IMR-90 (cell line): Measurements from ENCODE around the gene MBOAT1. TPM values are rescaled to one million over a fixed set of nuclear protein-coding genes. Genes with fewer than 3 reads are reported as not detected.

Source experiments
- ATAC-seq: fragments of 200-7000 bp; cut with Tn5 transposase; 2 replicates; pipeline ENCODE4 v1.9.1; 2020; ENCODE audit warnings: low read depth, mild to moderate bottlenecking, moderate library complexity
- BruUV-seq: library from RNA; stranded (reverse); fragments of 400-500 nt; replicated peaks from 2 replicates; lab custom pipeline; 2021; lab: Mats Ljungman, UMichigan
- CTCF ChIA-PET: fragments of 300-600 bp; formaldehyde crosslinking; extraction: SDS; loops from one replicate; lab custom pipeline; 2021; ENCODE audit warnings: antibody characterized with exemption; lab: Yijun Ruan, JAX
- POLR2A ChIA-PET: fragments of 300-600 bp; sonication (Branson Sonifier 250); formaldehyde crosslinking; loops from one replicate; lab custom pipeline; 2022; ENCODE audit warnings: antibody characterized with exemption; ENCODE audit not compliant: unreplicated experiment; lab: Charles Lee
- DNase-seq: peaks from one replicate; pipeline ENCODE4 v3.0.0; 2013
- H2AFZ ChIP-seq: replicated peaks from 2 replicates; pipeline ENCODE3; 2013; ENCODE audit warnings: low read length, mild to moderate bottlenecking; ENCODE audit not compliant: poor library complexity
- H2AK5ac ChIP-seq: 2 replicates; pipeline ENCODE4 v1.6.1; 2013; ENCODE audit warnings: low read depth, low read length, inconsistent platforms
- H2AK9ac ChIP-seq: replicated peaks from 2 replicates; pipeline ENCODE3; 2013; ENCODE audit warnings: mild to moderate bottlenecking, low read depth, low read length, moderate library complexity; ENCODE audit not compliant: poor library complexity
- H2BK120ac ChIP-seq: 2 replicates; pipeline ENCODE4 v1.6.1; 2013; ENCODE audit warnings: low read depth, low read length, inconsistent platforms
- H2BK15ac ChIP-seq: 3 replicates; pipeline ENCODE4 v1.6.1; 2013; ENCODE audit warnings: low read depth, low read length, inconsistent platforms
- H2BK20ac ChIP-seq: 2 replicates; pipeline ENCODE4 v1.6.1; 2013; ENCODE audit warnings: low read depth, mild to moderate bottlenecking, inconsistent platforms, low read length, moderate library complexity
- H2BK5ac ChIP-seq: 2 replicates; pipeline ENCODE4 v1.6.1; 2013; ENCODE audit warnings: mild to moderate bottlenecking, low read depth, low read length, inconsistent platforms; ENCODE audit not compliant: poor library complexity, severe bottlenecking
- H3K14ac ChIP-seq: replicated peaks from 2 replicates; pipeline ENCODE4 v1.6.1; 2013; ENCODE audit warnings: low read depth, low read length, inconsistent platforms
- H3K18ac ChIP-seq: 2 replicates; pipeline ENCODE4 v1.6.1; 2013; ENCODE audit warnings: low read depth, low read length, control low read depth
- H3K23ac ChIP-seq: 2 replicates; pipeline ENCODE4 v1.6.1; 2013; ENCODE audit warnings: low read depth, low read length, inconsistent platforms
- H3K27ac ChIP-seq: 2 replicates; pipeline ENCODE4 v1.5.1; 2013; ENCODE audit warnings: mild to moderate bottlenecking, control low read depth, low read length; ENCODE audit not compliant: insufficient read depth
- H3K27me3 ChIP-seq: 2 replicates; pipeline ENCODE4 v1.6.1; 2013; ENCODE audit warnings: low read length; ENCODE audit not compliant: control insufficient read depth, insufficient read depth
- H3K36me3 ChIP-seq: 2 replicates; pipeline ENCODE4 v1.6.1; 2013; ENCODE audit warnings: low read length, mixed read lengths; ENCODE audit not compliant: control insufficient read depth, insufficient read depth
- H3K4ac ChIP-seq: 2 replicates; pipeline ENCODE4 v1.6.1; 2013; ENCODE audit warnings: low read depth, low read length, inconsistent platforms
- H3K4me1 ChIP-seq: 2 replicates; pipeline ENCODE4 v1.6.1; 2013; ENCODE audit warnings: low read length, mixed read lengths; ENCODE audit not compliant: control insufficient read depth, insufficient read depth
- H3K4me2 ChIP-seq: 2 replicates; pipeline ENCODE4 v1.6.1; 2013; ENCODE audit warnings: low read depth, mild to moderate bottlenecking, control low read depth, low read length, moderate library complexity
- H3K4me3 ChIP-seq: 2 replicates; pipeline ENCODE4 v1.5.1; 2013; ENCODE audit warnings: low read depth, mild to moderate bottlenecking, control low read depth, low read length, moderate library complexity; ENCODE audit not compliant: insufficient read depth
- H3K56ac ChIP-seq: 2 replicates; pipeline ENCODE4 v1.6.1; 2013; ENCODE audit warnings: low read length, inconsistent platforms; ENCODE audit not compliant: insufficient read depth; ENCODE audit errors: extremely low read depth
- H3K79me1 ChIP-seq, 2 experiments: 2 replicates each; pipeline ENCODE4 v1.6.1; 2013; ENCODE audit warnings: low read length in 2 of 2, inconsistent platforms in 1 of 2, low read depth in 1 of 2
- H3K9ac ChIP-seq: 2 replicates; pipeline ENCODE4 v1.6.1; 2013; ENCODE audit warnings: low read depth, low read length, control low read depth
- H3K9me1 ChIP-seq: 2 replicates; pipeline ENCODE4 v1.6.1; 2013; ENCODE audit warnings: low read length, inconsistent platforms; ENCODE audit not compliant: insufficient read depth
- H3K9me3 ChIP-seq: 2 replicates; pipeline ENCODE4 v1.6.1; 2013; ENCODE audit warnings: low read length; ENCODE audit not compliant: control insufficient read depth, insufficient read depth
- H4K20me1 ChIP-seq: 2 replicates; pipeline ENCODE4 v1.6.1; 2013; ENCODE audit warnings: low read length, inconsistent platforms; ENCODE audit not compliant: insufficient read depth
- H4K5ac ChIP-seq: 2 replicates; pipeline ENCODE4 v1.6.1; 2013; ENCODE audit warnings: mild to moderate bottlenecking, low read depth, low read length, control low read depth
- H4K8ac ChIP-seq, 2 experiments: 2 replicates each; pipeline ENCODE4 v1.6.1; 2013; ENCODE audit warnings: low read depth in 2 of 2, low read length in 2 of 2, control low read depth in 1 of 2, inconsistent platforms in 1 of 2
- H4K91ac ChIP-seq: 2 replicates; pipeline ENCODE4 v1.6.1; 2013; ENCODE audit warnings: low read depth, low read length, inconsistent platforms; ENCODE audit not compliant: insufficient read depth
- BHLHE40 ChIP-seq: fragments of 150-350 bp; IDR thresholded peaks from 2 replicates; pipeline ENCODE4 v1.6.1; 2016; ENCODE audit warnings: mild to moderate bottlenecking, low read depth, low read length
- CEBPB ChIP-seq: IDR thresholded peaks from 2 replicates; pipeline ENCODE4 v1.6.1; 2012; ENCODE audit warnings: low read depth, low read length, improper control_type of control experiment
- CHD1 ChIP-seq: IDR thresholded peaks from 2 replicates; pipeline ENCODE4 v1.6.1; 2012; ENCODE audit warnings: low read depth, low read length, improper control_type of control experiment
- MAFK ChIP-seq: IDR thresholded peaks from 2 replicates; pipeline ENCODE4 v1.6.1; 2012; ENCODE audit warnings: low read depth, low read length, improper control_type of control experiment
- MXI1 ChIP-seq: IDR thresholded peaks from 2 replicates; pipeline ENCODE4 v1.6.1; 2012; ENCODE audit warnings: low read depth, mild to moderate bottlenecking, low read length, moderate library complexity, borderline replicate concordance
- NFE2L2 ChIP-seq: fragments of 150-350 bp; IDR thresholded peaks from 2 replicates; pipeline ENCODE4 v1.6.1; 2016; ENCODE audit warnings: low read depth, mild to moderate bottlenecking, low read length
- POLR2A ChIP-seq: IDR thresholded peaks from 2 replicates; pipeline ENCODE4 v1.6.1; 2012; ENCODE audit warnings: mild to moderate bottlenecking, low read depth, low read length
- RAD21 ChIP-seq: IDR thresholded peaks from 2 replicates; pipeline ENCODE4 v1.6.1; 2012; ENCODE audit warnings: low read length, improper control_type of control experiment
- RCOR1 ChIP-seq: IDR thresholded peaks from 2 replicates; pipeline ENCODE4 v1.6.1; 2012; ENCODE audit warnings: mild to moderate bottlenecking, low read length, improper control_type of control experiment; ENCODE audit not compliant: insufficient replicate concordance
- SMC3 ChIP-seq: fragments of 150-350 bp; IDR thresholded peaks from 2 replicates; pipeline ENCODE4 v1.6.1; 2016; ENCODE audit warnings: low read depth, mild to moderate bottlenecking, antibody characterized with exemption, low read length, moderate library complexity
- USF2 ChIP-seq: fragments of 150-350 bp; IDR thresholded peaks from 2 replicates; pipeline ENCODE4 v1.6.1; 2017; ENCODE audit warnings: mild to moderate bottlenecking, antibody characterized with exemption, low read length, low read depth
- WGBS, 2 experiments: methylation state at CpG; one replicate each; pipeline versions ENCODE4 v1.1.5 to v1.1.7; 2013; ENCODE audit warnings: missing lambda C conversion rate in 2 of 2; ENCODE audit not compliant: insufficient read length in 1 of 2; ENCODE audit errors: extremely low coverage in 2 of 2; 5-methylcytosine and 5-hydroxymethylcytosine counted together
- dilution Hi-C: fragments of 300-500 bp; cut with HindIII; formaldehyde crosslinking; loops from one replicate; pipeline ENCODE4 v1.14.3; 2018; ENCODE audit warnings: low sequenced_read_pairs; ENCODE audit not compliant: unreplicated experiment
- in situ Hi-C: fragments of 300-500 bp; cut with MboI; formaldehyde crosslinking; loops from 3 replicates; pipeline ENCODE4 v1.14.3; 2019; ENCODE audit warnings: low sequenced_read_pairs, inconsistent platforms, mixed read lengths
- intact Hi-C: fragments of 100-400 bp; cut with micrococcal nuclease; formaldehyde crosslinking; loops from 2 replicates; pipeline ENCODE4 v1.10.0; 2022
- polyA plus RNA-seq, 3 experiments: library from polyadenylated mRNA; depleted of rRNA; stranded (reverse); fragments of >200 nt; gene quantifications; 2 replicates each; pipeline ENCODE4 v1.2.3, GENCODE V29; 2012; ENCODE audit warnings: low replicate concordance in 1 of 3
- total RNA-seq: library from RNA; depleted of rRNA; stranded (reverse); fragments of >200 nt; gene quantifications from 2 replicates; pipeline ENCODE4 v1.2.3, GENCODE V29; 2012

Gene MBOAT1
- total and polyA plus RNA-seq, 2 of the 4 experiments (the other 2 are of a cell fraction), result 1.6 to 4.7 TPM

GRCh38 chr6:20236909-20237600, 24.8 kb upstream of the MBOAT1 start:
- Histone ChIP-seq H3K27me3 (no peaks in the 10 kb centered on the region), H3K4me3 (no peak overlapping the region), H4K91ac (no peak overlapping the region), H3K4me1 (no peaks in the 10 kb centered on the region), H2AFZ (no peak overlapping the region), H2AK9ac (no peak overlapping the region), H2BK20ac (no peak overlapping the region), H4K20me1 (no peaks in the 10 kb centered on the region), H2BK15ac (no peak overlapping the region), H4K8ac (no peak overlapping the region), H2BK120ac (no peak overlapping the region), H2AK5ac (no peak overlapping the region), H2BK5ac (no peak overlapping the region), H3K23ac (no peak overlapping the region), H4K5ac (no peak overlapping the region), H3K9me1 (no peaks in the 10 kb centered on the region), H3K4me2 (no peak overlapping the region), H3K27ac (no peak overlapping the region), H3K14ac (no peak overlapping the region), H3K9me3 (no peaks in the 10 kb centered on the region), H3K79me1 (no peaks in the 10 kb centered on the region), H3K18ac (no peak overlapping the region), H3K9ac (no peak overlapping the region), H3K56ac (no peak overlapping the region), H3K4ac (no peak overlapping the region), H3K36me3 (no peaks in the 10 kb centered on the region)
- no TSS peak for BruUV-seq
- WGBS, 2 experiments, result no CpG with 5 or more reads among the region's 2 CpGs
- ChIA-PET CTCF (interaction anchor here (0.7 kb wide), 1 partner anchor 487 kb away, joined by 3 read pairs; no protein-coding TSS in a partner anchor), POLR2A (no interaction called here)
- ATAC-seq (no peak), DNase-seq (no peak)
- intact Hi-C loops, result no loop called here
- TF ChIP-seq CHD1 (no peak), CEBPB (no peak), NFE2L2 (no peak), RCOR1 (no peak), POLR2A (no peak), MAFK (no peak), BHLHE40 (no peak), USF2 (no peak), SMC3 (no peak), MXI1 (no peak), RAD21 (no peak)
- in situ Hi-C loops, result no loop called here
- dilution Hi-C loops, result no loop called here
